Measurements from ENCODE around the gene FAM20C. TPM values are rescaled to one million over a fixed set of nuclear protein-coding genes. Genes with fewer than 3 reads are reported as not detected.

Gene FAM20C
- total RNA-seq, 3 donors from 2014 or later (not counting 1 experiment from before 2014, with no cell fraction given): 1.2 to 8.6 (median 3.9) TPM

GRCh38 chr7:171364-171904 lies 20.9 kb upstream of the FAM20C start:
- 85% methylated on average over 20 of the region's 27 CpGs for WGBS (ENCODE audit: insufficient coverage)
- H3K9me3 Mint-ChIP-seq: no peaks in the 10 kb centered on the region
- Histone ChIP-seq H3K4me1 (ENCODE audit: control insufficient read depth, insufficient read depth, low read length) (peaks cover 13% of the 10 kb centered on the region), H3K36me3 (ENCODE audit: control insufficient read depth, insufficient read depth, low read length) (no peaks in the 10 kb centered on the region), H3K27me3 (ENCODE audit: control insufficient read depth, insufficient read depth, low read length) (no peaks in the 10 kb centered on the region), H3K27ac (ENCODE audit: low read length) (no peak overlapping the region), H3K4me3 (ENCODE audit: low read length) (no peak overlapping the region), H3K9me3 (ENCODE audit: control insufficient read depth, insufficient read depth, low read length) (no peaks in the 10 kb centered on the region)
- no peak overlapping the region for H3K27ac Mint-ChIP-seq
- H3K27me3 Mint-ChIP-seq (ENCODE audit: low read depth in 2 of 2): peaks cover 3 to 7% of the 10 kb centered on the region in 2 donors
- H3K4me3 Mint-ChIP-seq: no peak overlapping the region
- no peak for TF ChIP-seq CTCF (IDR thresholded peaks at IDR 0.05)
- DNase-seq (no peak), ATAC-seq (no peak)
- no peaks in the 10 kb centered on the region for H3K4me1 Mint-ChIP-seq
- no peaks in the 10 kb centered on the region for H3K36me3 Mint-ChIP-seq
- intact Hi-C loops (cut with micrococcal nuclease): no loop called here

DNA sequence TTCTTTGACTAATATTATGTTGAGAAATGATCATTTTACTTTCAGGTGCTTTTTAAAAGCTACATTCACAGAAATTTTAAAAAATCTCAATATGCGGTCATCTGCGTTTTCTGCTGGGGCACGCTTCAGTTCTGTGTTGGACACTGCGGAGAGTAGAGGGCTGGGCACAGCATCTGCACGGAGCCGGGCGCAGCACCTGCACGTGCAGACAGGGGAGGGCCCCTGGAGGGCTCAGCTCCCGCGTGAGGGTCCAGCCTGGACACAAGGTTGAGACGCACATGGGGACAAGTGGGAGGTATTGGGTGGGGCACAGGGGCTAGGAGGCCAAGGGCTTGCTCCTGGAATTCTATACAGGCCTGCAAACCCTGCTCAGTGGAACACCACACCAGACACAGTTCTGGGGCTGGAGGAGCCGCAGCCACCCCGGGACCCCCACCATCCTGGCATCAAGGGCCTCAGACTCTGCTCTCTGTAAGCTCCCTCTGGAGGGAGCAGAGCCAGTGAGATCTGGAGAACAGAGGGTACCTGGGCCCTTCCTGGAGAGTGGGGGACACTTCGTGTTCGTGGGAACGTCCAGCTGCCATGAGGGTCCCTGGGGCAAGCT lies 20.4 kb upstream of the FAM20C start:
- no peak overlapping the region for H3K27ac Mint-ChIP-seq
- H3K36me3 Mint-ChIP-seq: no peaks in the 10 kb centered on the region
- no peak overlapping the region for H3K27ac ChIP-seq (ENCODE audit: low read length)
- H3K27me3 ChIP-seq (ENCODE audit: control insufficient read depth, insufficient read depth, low read length): no peaks in the 10 kb centered on the region
- 86% methylated on average over 16 of the region's 16 CpGs for WGBS (ENCODE audit: insufficient coverage)
- peaks cover 7% of the 10 kb centered on the region for H3K4me1 ChIP-seq (ENCODE audit: control insufficient read depth, insufficient read depth, low read length)
- no peak for TF ChIP-seq CTCF (IDR thresholded peaks at IDR 0.05)
- DNase-seq: no peak
- intact Hi-C loops (cut with micrococcal nuclease): no loop called here
- H3K9me3 Mint-ChIP-seq: no peaks in the 10 kb centered on the region
- no peaks in the 10 kb centered on the region for H3K36me3 ChIP-seq (ENCODE audit: control insufficient read depth, insufficient read depth, low read length)
- no peak overlapping the region for H3K4me3 Mint-ChIP-seq
- H3K27me3 Mint-ChIP-seq (ENCODE audit: low read depth in 2 of 2): peaks cover 2 to 7% of the 10 kb centered on the region in 2 donors
- no peaks in the 10 kb centered on the region for H3K9me3 ChIP-seq (ENCODE audit: control insufficient read depth, insufficient read depth, low read length)
- H3K4me1 Mint-ChIP-seq: no peaks in the 10 kb centered on the region
- no peak for ATAC-seq
- H3K4me3 ChIP-seq (ENCODE audit: low read length): no peak overlapping the region

- Histone ChIP-seq H3K36me3 (ENCODE audit: control insufficient read depth, insufficient read depth, low read length) (no peaks in the 10 kb centered on the region), H3K27ac (ENCODE audit: low read length) (no peak overlapping the region), H3K4me1 (ENCODE audit: control insufficient read depth, insufficient read depth, low read length) (no peaks in the 10 kb centered on the region), H3K27me3 (ENCODE audit: control insufficient read depth, insufficient read depth, low read length) (no peaks in the 10 kb centered on the region), H3K9me3 (ENCODE audit: control insufficient read depth, insufficient read depth, low read length) (no peaks in the 10 kb centered on the region), H3K4me3 (ENCODE audit: low read length) (no peak overlapping the region)
- intact Hi-C loops (cut with micrococcal nuclease): no loop called here
- 93% methylated on average over 29 of the region's 29 CpGs for WGBS (ENCODE audit: insufficient coverage)
- DNase-seq (no peak), ATAC-seq (no peak)
- TF ChIP-seq CTCF (IDR thresholded peaks at IDR 0.05): no peak
- Mint-ChIP-seq H3K4me3 (no peak overlapping the region), H3K27me3 (ENCODE audit: low read depth in 2 of 2) (peaks cover 0 to 2% of the 10 kb centered on the region in 2 donors), H3K9me3 (no peaks in the 10 kb centered on the region), H3K4me1 (no peaks in the 10 kb centered on the region), H3K27ac (no peak overlapping the region), H3K36me3 (no peaks in the 10 kb centered on the region)
Observed at GRCh38 chr7:173209-173918, 19.0 kb upstream of the FAM20C start.

Data from natural killer cell (primary cell).